ENCODE measurements around the gene USP10.

- TF ChIP-seq CTCF (IDR thresholded peaks at IDR 0.05) (no peak), EZH2 (IDR thresholded peaks at IDR 0.05; ENCODE audit: borderline replicate concordance, insufficient read depth, low read depth, low read length, poor library complexity, severe bottlenecking) (no peak)
These were observed 29.7 kb upstream of the USP10 start for GRCh38 chr16:84670063-84670462.

Data from B cell (primary cell).